Activated T-helper 17 cell treated with anti-CD3 and anti-CD28 coated beads, Interleukin-2, amount 50 U/mL, for 72 hours (primary cell): Measurements from ENCODE around the gene MAST2. TPM values are rescaled to one million over a fixed set of nuclear protein-coding genes. Genes with fewer than 3 reads are reported as not detected.
A peak's percentile ranks its signal among the peaks of the same experiment; 100 is the strongest.

Experiments
- ATAC-seq: fragments of 150-1000 bp; cut with Tn5 transposase; replicated peaks from 2 replicates; pipeline ENCODE4 v1.10.0; 2021; ENCODE audit warnings: mild to moderate bottlenecking, moderate library complexity
- H3K27ac Mint-ChIP-seq: one replicate; pipeline ENCODE4 v1.8.0; 2022; ENCODE audit warnings: mixed read lengths
- H3K27me3 Mint-ChIP-seq: one replicate; pipeline ENCODE4 v1.8.0; 2022; ENCODE audit warnings: mixed read lengths
- H3K36me3 Mint-ChIP-seq: one replicate; pipeline ENCODE4 v1.8.0; 2022; ENCODE audit warnings: low read depth, mild to moderate bottlenecking, mixed read lengths
- H3K4me1 Mint-ChIP-seq: one replicate; pipeline ENCODE4 v1.8.0; 2022; ENCODE audit warnings: mixed read lengths
- H3K4me3 Mint-ChIP-seq: one replicate; pipeline ENCODE4 v1.8.0; 2022; ENCODE audit warnings: mild to moderate bottlenecking, mixed read lengths
- H3K9me3 Mint-ChIP-seq: one replicate; pipeline ENCODE4 v1.8.0; 2022; ENCODE audit warnings: mixed read lengths
- total RNA-seq, 2 donors: library from RNA; stranded (reverse); gene quantifications; one replicate each; pipeline ENCODE4 v1.2.3, GENCODE V29; 2022

MAST2 gene
- total RNA-seq = 10 to 100 TPM; 24.4 to 29.8 TPM

DNA sequence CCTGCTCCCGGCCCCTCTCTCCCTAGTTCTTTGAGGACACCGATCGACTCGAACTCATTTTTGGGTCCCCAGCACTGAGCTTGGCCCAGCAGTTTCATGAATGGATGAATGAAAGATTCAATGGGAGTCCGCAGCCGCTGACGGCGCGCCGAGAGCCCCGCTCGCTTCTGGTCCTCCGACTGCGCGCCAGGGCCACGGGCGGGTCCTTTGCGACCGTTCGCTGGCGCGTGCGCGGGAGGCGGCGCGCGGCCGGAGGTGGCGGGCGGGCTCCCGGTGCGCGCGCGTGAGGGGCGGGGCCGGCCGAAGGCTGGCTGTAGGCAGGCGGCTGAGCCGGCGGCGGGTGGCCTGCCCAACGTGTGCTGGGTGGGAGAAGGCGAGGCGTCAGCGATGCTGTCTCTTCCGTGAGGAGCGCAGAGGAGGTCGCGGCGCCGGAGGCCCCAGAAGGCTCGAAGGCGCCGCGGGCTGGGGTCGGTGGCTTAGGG is at the start of gene MAST2:
MAST2 (plus strand) TSS at position 314 of the 482 bp plus-strand sequence. CDS start 284 bp downstream, outside the sequence.
- Mint-ChIP-seq H3K4me1 (peaks cover 29% of the 10 kb centered on the region), H3K4me3 (peak within 1 kb of the TSS; percentile 92), H3K36me3 (peaks cover 8% of the 10 kb centered on the region), H3K27ac (peak within 1 kb of the TSS; percentile 85), H3K27me3 (no peaks in the 10 kb centered on the region), H3K9me3 (no peaks in the 10 kb centered on the region)
- ATAC-seq = peak; percentile 94

DNA sequence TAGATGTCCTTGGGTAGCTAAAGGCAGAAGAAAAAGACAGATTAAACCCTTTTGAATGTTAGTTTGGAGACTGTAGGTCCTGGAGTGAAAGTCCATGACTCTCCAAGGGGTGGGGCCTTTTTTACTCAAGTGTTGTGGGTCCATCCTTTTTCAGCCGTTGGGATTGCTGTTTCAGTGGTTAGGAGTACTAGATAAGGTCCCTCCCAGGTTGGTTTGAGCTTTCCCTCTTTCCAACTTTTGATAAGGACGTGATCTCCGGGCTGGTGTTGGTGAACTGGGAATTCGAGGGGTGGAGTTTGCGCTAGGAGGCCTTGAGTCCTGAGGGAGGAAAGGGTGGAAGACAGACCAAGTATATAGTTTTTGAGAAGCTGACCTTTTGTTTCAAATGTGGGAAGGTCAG is 47.7 kb upstream of the MAST2 start:
- Mint-ChIP-seq H3K27ac (no peak overlapping the region), H3K4me1 (peaks cover 4% of the 10 kb centered on the region), H3K4me3 (no peak overlapping the region), H3K27me3 (no peaks in the 10 kb centered on the region), H3K9me3 (no peaks in the 10 kb centered on the region), H3K36me3 (no peaks in the 10 kb centered on the region)
- ATAC-seq = no peak

- Mint-ChIP-seq H3K27me3 (peaks cover 4% of the 10 kb centered on the region), H3K36me3 (no peaks in the 10 kb centered on the region), H3K9me3 (no peaks in the 10 kb centered on the region), H3K4me1 (no peaks in the 10 kb centered on the region), H3K27ac (no peak overlapping the region), H3K4me3 (no peak overlapping the region)
- no peak for ATAC-seq
Observed at GRCh38 chr1:45762291-45762690, 41.1 kb upstream of the MAST2 start.

DNA sequence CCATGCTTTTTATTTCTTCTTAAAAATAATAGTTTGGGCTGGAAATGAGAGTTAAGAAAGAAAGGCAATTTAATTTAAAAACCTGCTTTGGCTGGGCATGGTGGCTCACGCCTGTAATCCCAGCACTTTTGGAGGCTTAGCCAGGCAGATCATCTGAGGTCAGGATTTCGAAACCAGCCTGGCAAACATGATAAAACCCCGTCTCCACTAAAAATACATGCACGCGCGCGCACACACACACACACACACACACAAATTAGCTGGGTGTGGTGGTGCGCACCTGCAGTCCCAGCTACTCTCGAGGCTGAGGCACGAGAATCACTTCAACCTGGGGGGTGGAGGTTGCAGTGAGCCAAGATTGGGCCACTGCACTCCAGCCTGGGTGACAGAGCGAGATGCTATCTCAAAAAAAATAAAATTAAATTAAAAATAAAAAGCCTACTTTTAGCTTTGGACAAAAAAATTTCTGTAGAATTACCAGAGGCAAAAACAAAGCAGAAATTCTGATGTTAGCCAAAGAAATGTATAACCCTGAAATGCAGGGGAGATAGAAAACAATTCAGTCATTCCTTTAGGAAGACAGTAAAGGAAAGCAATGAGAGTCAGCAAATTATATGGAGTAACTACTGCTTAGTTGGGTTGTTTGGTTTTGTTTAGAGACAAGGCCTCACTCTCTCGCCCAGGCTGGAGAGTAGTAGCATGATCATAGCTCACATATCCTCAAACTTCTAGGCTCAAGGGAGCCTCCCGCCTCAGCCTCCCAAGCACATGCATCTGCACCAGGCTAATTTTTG is 37.2 kb upstream of the MAST2 start:
- H3K4me1 Mint-ChIP-seq = no peaks in the 10 kb centered on the region
- no peaks in the 10 kb centered on the region for H3K9me3 Mint-ChIP-seq
- no peak overlapping the region for H3K4me3 Mint-ChIP-seq
- no peak for ATAC-seq
- H3K36me3 Mint-ChIP-seq = no peaks in the 10 kb centered on the region
- H3K27me3 Mint-ChIP-seq = peaks cover 4% of the 10 kb centered on the region
- H3K27ac Mint-ChIP-seq = no peak overlapping the region

DNA sequence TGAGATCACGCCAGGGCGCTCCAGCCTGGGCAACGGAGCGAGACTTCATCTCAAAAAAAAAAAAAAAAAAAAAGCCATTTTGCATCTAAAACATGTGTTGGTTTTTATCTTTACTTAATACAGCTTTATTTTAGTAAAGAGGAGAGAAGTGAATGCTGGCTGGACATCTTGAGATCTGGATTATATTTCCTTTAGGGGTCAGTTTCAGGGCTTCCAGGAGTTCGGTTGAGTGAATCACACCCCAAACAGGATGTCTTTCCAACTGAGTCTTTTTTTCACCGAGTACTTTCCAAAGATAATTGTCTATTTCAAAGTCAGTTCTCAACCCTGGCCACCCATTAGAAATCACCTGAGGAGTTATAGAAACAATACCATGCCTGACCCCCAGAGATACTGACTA is 36.4 kb upstream of the MAST2 start:
- ATAC-seq = no peak
- Mint-ChIP-seq H3K36me3 (no peaks in the 10 kb centered on the region), H3K27ac (no peak overlapping the region), H3K9me3 (no peaks in the 10 kb centered on the region), H3K4me1 (no peaks in the 10 kb centered on the region), H3K27me3 (peaks cover 4% of the 10 kb centered on the region), H3K4me3 (no peak overlapping the region)

DNA sequence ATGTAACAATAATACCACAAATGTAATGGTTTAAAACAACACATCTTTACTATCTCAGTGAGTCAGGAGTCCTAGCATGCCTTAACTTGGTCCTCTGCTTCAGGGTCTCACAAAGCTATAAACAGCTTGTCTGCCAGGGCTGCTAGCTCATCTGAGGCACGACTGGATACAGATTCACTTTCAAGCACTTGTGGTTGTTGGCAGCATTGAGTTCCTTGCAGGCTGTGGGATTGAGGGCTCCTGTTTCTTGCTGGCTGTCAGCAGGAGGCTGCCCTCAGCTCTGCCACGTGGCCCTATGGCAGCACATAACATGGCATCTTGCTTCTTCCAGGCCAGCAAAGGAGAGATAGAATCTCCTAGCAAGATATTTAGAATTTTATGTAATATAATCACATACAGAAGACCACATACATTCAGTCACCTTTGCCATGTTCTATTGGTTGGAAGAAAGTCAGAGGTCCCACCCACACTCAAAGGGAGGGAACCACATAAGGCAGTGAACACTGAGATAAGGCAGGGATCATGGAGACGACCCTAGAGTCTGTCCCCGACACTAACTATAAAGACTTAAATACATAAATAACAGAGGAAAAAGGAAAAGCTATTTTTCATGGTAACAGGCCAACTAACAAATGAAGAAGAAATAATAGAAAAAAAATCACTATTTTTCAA is 34.0 kb upstream of the MAST2 start:
- no peak overlapping the region for H3K4me3 Mint-ChIP-seq
- H3K27me3 Mint-ChIP-seq = no peaks in the 10 kb centered on the region
- H3K9me3 Mint-ChIP-seq = no peaks in the 10 kb centered on the region
- H3K4me1 Mint-ChIP-seq = no peaks in the 10 kb centered on the region
- no peak for ATAC-seq
- no peak overlapping the region for H3K27ac Mint-ChIP-seq
- no peaks in the 10 kb centered on the region for H3K36me3 Mint-ChIP-seq

DNA sequence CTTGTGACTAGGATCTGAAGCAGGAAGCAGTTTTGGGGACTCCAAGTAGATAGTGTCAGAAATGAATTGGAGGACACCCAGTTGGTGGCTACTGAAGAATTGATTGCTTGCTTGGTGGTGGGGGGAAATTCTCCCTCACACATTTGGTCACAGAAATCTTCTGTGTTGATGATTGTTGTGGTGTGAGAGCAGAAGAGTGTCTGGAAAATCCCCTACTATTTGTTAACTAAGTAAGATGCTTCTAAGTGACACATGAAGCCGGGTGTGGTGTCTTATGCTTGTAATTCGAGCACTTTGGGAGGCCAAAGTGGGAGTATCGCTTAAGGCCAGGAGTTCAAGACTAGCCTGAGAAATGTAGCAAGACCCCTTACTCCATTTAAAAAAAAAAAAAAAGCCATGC is 30.4 kb upstream of the MAST2 start:
- Mint-ChIP-seq H3K4me1 (no peaks in the 10 kb centered on the region), H3K9me3 (no peaks in the 10 kb centered on the region), H3K27ac (no peak overlapping the region), H3K4me3 (no peak overlapping the region), H3K36me3 (no peaks in the 10 kb centered on the region), H3K27me3 (no peaks in the 10 kb centered on the region)
- ATAC-seq = no peak

DNA sequence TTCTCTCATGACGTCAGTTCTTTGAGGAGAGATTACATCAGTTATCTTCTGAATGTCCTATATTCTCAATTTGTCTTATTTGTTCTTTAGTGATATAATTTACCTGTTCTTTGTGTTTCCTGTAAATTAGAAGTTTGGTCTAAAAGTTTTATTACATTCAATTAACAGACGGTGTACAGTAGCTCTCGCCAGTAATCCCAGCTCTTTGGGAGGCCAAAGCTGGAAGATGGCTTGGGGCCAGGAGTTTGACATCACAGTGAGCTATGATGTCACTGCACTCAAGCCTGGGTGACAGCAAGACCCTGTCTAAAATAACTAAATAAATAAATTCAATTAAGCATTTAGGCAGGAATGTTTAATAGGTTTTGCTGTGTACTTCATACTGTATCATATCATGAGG is 27.6 kb upstream of the MAST2 start:
- H3K27me3 Mint-ChIP-seq = no peaks in the 10 kb centered on the region
- no peaks in the 10 kb centered on the region for H3K36me3 Mint-ChIP-seq
- H3K4me1 Mint-ChIP-seq = no peaks in the 10 kb centered on the region
- ATAC-seq = no peak
- H3K9me3 Mint-ChIP-seq = no peaks in the 10 kb centered on the region
- no peak overlapping the region for H3K4me3 Mint-ChIP-seq
- no peak overlapping the region for H3K27ac Mint-ChIP-seq

DNA sequence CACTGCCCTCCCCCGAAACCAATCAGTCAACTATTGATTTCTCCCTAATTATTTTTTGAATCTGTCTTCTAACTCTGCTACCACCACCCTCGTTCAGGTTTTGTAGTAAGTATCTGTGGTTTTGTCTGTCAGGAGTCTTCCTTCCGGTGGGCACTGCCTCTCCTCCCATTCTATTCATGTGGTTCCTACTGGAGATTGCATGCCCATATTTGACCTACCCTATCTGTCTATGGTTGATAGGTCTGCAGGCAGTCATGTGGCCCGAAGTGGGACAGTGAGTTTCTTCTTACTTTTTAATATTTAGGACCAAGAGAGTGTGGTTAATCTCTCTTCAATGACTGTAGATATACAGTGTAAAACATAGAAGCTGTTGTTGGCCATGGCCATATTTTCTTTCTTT is 17.8 kb upstream of the MAST2 start:
- H3K27ac Mint-ChIP-seq = no peak overlapping the region

GRCh38 chr1:45787905-45788304 is 15.5 kb upstream of the MAST2 start:
- H3K9me3 Mint-ChIP-seq = no peaks in the 10 kb centered on the region
- H3K27ac Mint-ChIP-seq = no peak overlapping the region
- no peaks in the 10 kb centered on the region for H3K27me3 Mint-ChIP-seq
- no peak overlapping the region for H3K4me3 Mint-ChIP-seq
- H3K4me1 Mint-ChIP-seq = peaks cover 5% of the 10 kb centered on the region
- H3K36me3 Mint-ChIP-seq = no peaks in the 10 kb centered on the region
- no peak for ATAC-seq

More for the DNA sequence above, 17.8 kb upstream of the MAST2 start:
- peaks cover 5% of the 10 kb centered on the region for H3K4me1 Mint-ChIP-seq
- no peaks in the 10 kb centered on the region for H3K9me3 Mint-ChIP-seq
- H3K36me3 Mint-ChIP-seq = no peaks in the 10 kb centered on the region
- ATAC-seq = peak; percentile 98
- H3K4me3 Mint-ChIP-seq = peak overlapping the region; percentile 54
- H3K27me3 Mint-ChIP-seq = no peaks in the 10 kb centered on the region

DNA sequence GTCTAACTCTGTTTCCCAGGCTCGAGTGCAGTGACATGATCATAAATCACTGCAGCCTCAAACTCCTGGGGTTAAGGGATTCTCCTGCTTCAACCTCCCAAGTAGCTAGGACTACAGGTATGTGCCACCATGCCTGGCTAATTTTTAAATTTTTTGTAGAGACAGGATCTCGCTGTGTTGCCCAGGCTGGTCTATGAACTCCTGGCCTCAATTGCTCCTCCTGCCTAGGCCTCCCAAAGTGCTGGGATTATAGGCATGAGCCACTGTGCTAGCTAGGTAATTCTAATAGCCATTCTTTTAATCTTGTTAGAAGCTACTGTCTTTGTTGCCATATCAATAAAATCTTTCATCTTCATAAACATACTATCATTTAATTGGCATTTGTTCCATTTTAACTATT is 13.8 kb upstream of the MAST2 start:
- no peak for ATAC-seq
- H3K27ac Mint-ChIP-seq = no peak overlapping the region

DNA sequence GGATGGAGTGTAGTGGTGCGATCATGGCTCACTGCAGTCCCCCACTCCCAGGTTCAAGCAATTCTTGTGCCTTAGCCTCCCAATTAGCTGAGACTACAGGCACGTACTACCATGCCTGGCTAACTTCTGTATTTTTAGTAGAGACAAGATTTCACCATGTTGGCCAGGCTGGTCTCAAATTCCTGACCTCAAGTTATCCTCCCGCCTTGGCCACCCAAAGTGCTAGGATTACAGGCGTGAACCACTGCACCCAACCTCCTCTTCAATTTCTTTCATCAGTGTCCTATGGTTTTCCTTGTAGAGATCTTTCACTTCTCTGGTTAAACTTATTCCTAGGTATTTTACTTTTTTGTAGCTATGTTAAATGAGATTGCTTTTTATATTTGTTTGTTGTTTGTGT is 10.7 kb upstream of the MAST2 start:
- peaks cover 3% of the 10 kb centered on the region for H3K27me3 Mint-ChIP-seq
- H3K9me3 Mint-ChIP-seq = no peaks in the 10 kb centered on the region
- no peak overlapping the region for H3K27ac Mint-ChIP-seq
- ATAC-seq = no peak
- no peaks in the 10 kb centered on the region for H3K36me3 Mint-ChIP-seq
- H3K4me3 Mint-ChIP-seq = no peak overlapping the region
- no peaks in the 10 kb centered on the region for H3K4me1 Mint-ChIP-seq

More for the DNA sequence above, 13.8 kb upstream of the MAST2 start:
- peaks cover 3% of the 10 kb centered on the region for H3K27me3 Mint-ChIP-seq
- H3K36me3 Mint-ChIP-seq = no peaks in the 10 kb centered on the region
- peaks cover 5% of the 10 kb centered on the region for H3K4me1 Mint-ChIP-seq
- no peak overlapping the region for H3K4me3 Mint-ChIP-seq
- no peaks in the 10 kb centered on the region for H3K9me3 Mint-ChIP-seq

DNA sequence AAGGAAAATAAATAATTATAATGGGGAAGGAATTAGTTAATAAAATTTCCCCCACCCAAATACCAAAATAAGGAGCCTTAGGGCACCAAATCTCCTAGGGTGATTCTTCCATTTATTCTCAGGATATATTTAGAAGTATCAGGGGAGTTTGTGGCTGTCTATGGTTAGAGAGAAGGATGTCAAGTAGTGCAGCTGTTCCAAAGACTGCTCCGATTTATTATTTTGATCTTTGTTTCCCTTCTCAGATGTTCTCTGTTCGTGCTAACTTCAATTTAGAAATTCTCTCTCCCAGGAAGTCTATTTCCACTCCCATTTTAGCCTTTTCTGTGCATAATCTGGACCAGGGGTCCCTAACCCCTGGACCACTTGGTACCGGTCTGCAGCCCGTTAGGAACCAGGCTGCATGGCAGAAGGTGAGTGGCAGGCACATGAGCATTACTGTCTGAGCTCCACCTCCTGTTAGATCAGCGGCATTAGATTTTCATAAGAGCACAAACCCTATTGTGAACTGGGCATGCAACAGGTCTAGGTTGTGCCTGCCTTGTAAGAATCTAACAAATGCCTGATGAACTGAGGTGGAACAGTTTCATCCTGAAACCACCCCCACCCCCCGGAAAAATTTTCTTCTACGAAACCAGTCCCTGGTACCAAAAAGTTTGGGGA is 9.3 kb upstream of the MAST2 start:
- H3K4me3 Mint-ChIP-seq = no peak overlapping the region
- ATAC-seq = no peak
- H3K27me3 Mint-ChIP-seq = peaks cover 3% of the 10 kb centered on the region

GRCh38 chr1:45796381-45796780 is 7.0 kb upstream of the MAST2 start:
- Mint-ChIP-seq H3K36me3 (no peaks in the 10 kb centered on the region), H3K4me3 (no peak overlapping the region), H3K27me3 (peaks cover 3% of the 10 kb centered on the region), H3K4me1 (no peaks in the 10 kb centered on the region), H3K9me3 (no peaks in the 10 kb centered on the region), H3K27ac (no peak overlapping the region)
- ATAC-seq = no peak

More for the DNA sequence above, 9.3 kb upstream of the MAST2 start:
- no peaks in the 10 kb centered on the region for H3K4me1 Mint-ChIP-seq
- no peak overlapping the region for H3K27ac Mint-ChIP-seq
- no peaks in the 10 kb centered on the region for H3K9me3 Mint-ChIP-seq
- H3K36me3 Mint-ChIP-seq = no peaks in the 10 kb centered on the region

DNA sequence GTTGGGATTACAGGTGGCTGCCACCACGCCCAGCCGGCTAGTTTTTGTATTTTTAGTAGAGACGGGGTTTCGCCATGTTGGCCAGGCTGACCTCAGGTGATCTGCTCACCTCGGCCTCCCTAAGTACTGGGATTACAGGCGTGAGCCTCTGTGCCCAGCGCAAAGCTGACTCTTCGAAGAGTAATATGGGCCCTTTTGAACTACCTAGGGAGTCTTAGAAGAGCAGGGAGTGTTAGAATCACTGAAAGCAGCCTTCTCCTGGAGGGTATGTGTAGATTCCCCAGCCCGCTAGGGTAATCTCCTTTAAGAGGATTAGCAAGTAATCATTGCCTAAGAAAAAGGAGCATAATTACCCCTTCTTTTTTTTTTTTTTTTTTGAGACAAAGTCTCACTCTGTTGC is 6.5 kb upstream of the MAST2 start:
- no peak for ATAC-seq
- Mint-ChIP-seq H3K36me3 (no peaks in the 10 kb centered on the region), H3K4me3 (no peak overlapping the region), H3K9me3 (no peaks in the 10 kb centered on the region), H3K27ac (no peak overlapping the region), H3K27me3 (peaks cover 3% of the 10 kb centered on the region), H3K4me1 (peaks cover 2% of the 10 kb centered on the region)
